Measurements from ENCODE around the gene PRDX5. TPM values are rescaled to one million over a fixed set of nuclear protein-coding genes. Genes with fewer than 3 reads are reported as not detected.
A peak's percentile ranks its signal among the peaks of the same experiment; 100 is the strongest.

Gene PRDX5
- total RNA-seq, 2 donors from 2014 or later: 108 to 224 TPM

- peaks cover 0 to 3% of the 10 kb centered on the region in 2 donors for H3K36me3 ChIP-seq (replicated peaks in 1 of 2; ENCODE audit: insufficient read depth in 1 of 2, low read depth in 2 of 2)
- intact Hi-C loops (cut with DNase I): no loop called here
- TF ChIP-seq, protein P1, sequence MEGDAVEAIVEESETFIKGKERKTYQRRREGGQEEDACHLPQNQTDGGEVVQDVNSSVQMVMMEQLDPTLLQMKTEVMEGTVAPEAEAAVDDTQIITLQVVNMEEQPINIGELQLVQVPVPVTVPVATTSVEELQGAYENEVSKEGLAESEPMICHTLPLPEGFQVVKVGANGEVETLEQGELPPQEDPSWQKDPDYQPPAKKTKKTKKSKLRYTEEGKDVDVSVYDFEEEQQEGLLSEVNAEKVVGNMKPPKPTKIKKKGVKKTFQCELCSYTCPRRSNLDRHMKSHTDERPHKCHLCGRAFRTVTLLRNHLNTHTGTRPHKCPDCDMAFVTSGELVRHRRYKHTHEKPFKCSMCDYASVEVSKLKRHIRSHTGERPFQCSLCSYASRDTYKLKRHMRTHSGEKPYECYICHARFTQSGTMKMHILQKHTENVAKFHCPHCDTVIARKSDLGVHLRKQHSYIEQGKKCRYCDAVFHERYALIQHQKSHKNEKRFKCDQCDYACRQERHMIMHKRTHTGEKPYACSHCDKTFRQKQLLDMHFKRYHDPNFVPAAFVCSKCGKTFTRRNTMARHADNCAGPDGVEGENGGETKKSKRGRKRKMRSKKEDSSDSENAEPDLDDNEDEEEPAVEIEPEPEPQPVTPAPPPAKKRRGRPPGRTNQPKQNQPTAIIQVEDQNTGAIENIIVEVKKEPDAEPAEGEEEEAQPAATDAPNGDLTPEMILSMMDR (IDR thresholded peaks at IDR 0.05): no peak
- TF ChIP-seq POLR2A (IDR thresholded peaks at IDR 0.05): peak; percentile 72 to 88 (median 86)
- no peaks in the 10 kb centered on the region for H3K27me3 ChIP-seq
- peak; percentile 96 to 99 (median 98) for DNase-seq
- peak within 1 kb of the TSS; percentile 66 to 93 for H3K4me3 ChIP-seq
- 0% methylated on average over 16 to 43 of the region's 43 CpGs for WGBS, 2 donors
- H3K9me3 ChIP-seq: no peaks in the 10 kb centered on the region
- peak within 1 kb of the TSS; percentile 92 to 99 (median 98) for H3K27ac ChIP-seq
- ATAC-seq: peak; percentile 86
- peaks cover 45% of the 10 kb centered on the region for H3K4me1 ChIP-seq
Measured at GRCh38 chr11:64317325-64317960, 478 bp upstream of the PRDX5 start, which contains the start of gene TRMT112. Gene TRMT112 (minus strand): TSS chr11:64317559. CDS start chr11:64317526, 33 bp downstream.

DNA sequence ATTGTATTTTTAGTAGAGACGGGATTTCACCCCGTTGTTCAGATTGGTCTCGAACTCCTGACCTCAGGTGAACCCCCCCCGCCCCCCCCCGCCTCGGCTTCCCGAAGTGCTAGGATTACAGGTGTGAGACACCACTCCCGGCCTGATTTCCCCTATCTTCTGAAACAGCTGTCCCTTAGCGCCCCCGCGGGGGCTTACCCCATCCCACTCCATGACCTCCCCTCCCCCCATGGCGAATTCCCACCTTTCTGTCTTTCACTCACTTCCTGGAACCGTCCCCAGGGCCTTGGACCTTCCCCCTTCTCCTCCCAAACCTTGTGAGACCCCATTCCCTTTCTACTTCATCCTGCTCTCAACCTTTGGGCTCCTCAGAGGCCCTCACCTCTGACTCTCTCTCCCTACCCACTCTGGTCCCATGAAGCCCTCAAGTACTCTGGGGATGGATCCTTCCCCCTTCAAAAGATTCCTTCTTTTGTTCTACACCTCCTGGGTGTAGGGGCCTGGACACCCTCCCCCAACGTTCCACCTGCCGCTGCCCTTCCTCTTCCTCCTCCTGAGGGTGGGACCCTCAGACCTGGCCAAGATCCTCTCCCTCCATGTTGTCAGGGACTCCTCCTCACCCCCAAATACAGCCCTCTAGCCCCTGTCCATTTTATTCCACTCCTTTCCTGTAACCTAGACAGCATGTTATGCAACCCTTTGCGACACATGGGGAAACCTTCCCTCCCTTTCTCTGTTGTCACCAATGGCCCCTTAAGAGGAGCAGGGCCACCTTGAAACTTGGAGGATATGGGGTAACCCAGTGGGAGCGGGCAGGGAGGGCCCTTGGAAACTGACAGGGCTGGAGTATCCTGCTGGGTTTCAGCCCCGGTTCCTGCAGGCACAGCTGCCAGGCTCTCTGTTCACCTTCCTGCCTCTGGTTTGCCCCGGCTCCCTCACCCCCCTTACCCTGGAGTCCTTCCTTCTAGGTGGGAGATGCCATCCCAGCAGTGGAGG, 1.1 kb downstream of the PRDX5 start:
- intact Hi-C loops (cut with DNase I): no loop called here
- peak overlapping the region; percentile 61 to 66 for H3K4me3 ChIP-seq
- 16 to 18% methylated on average over 16 to 17 of the region's 19 CpGs for WGBS, 2 donors
- H3K36me3 ChIP-seq (replicated peaks in 1 of 2; ENCODE audit: insufficient read depth in 1 of 2, low read depth in 2 of 2): peaks cover 0 to 5% of the 10 kb centered on the region in 2 donors
- TF ChIP-seq, protein P1 (IDR thresholded peaks at IDR 0.05): no peak
- TF ChIP-seq POLR2A (IDR thresholded peaks at IDR 0.05): no peak
- no peaks in the 10 kb centered on the region for H3K27me3 ChIP-seq
- H3K4me1 ChIP-seq: peaks cover 45% of the 10 kb centered on the region
- peak overlapping the region; percentile 92 to 99 (median 98) for H3K27ac ChIP-seq
- peak in 2 of 4 donors; percentile 31 to 45 for DNase-seq
- no peaks in the 10 kb centered on the region for H3K9me3 ChIP-seq
- ATAC-seq: no peak

DNA sequence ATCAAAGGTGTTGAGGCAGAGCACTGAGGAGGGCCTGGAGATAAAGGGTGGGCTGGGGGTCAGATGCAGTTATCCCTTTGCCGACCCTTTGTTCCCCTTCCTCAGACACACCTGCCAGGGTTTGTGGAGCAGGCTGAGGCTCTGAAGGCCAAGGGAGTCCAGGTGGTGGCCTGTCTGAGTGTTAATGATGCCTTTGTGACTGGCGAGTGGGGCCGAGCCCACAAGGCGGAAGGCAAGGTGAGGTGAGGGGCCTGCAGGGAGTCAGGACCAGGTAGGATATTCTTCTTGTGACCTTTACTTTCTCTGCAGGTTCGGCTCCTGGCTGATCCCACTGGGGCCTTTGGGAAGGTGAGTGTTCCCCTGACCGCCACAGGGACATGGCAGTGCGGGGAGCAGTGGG, 2.6 kb downstream of the PRDX5 start:
- Histone ChIP-seq H3K4me1 (peaks cover 45% of the 10 kb centered on the region), H3K27me3 (no peaks in the 10 kb centered on the region), H3K4me3 (no peak overlapping the region), H3K36me3 (replicated peaks in 1 of 2; ENCODE audit: insufficient read depth in 1 of 2, low read depth in 2 of 2) (peaks cover 0 to 2% of the 10 kb centered on the region in 2 donors), H3K9me3 (no peaks in the 10 kb centered on the region), H3K27ac (peak overlapping the region in 3 of 4 donors; percentile 64 to 97 (median 66))
- intact Hi-C loops (cut with DNase I): no loop called here
- ATAC-seq: no peak
- WGBS, 2 donors: 89 to 90% methylated on average over 4 to 7 of the region's 7 CpGs
- DNase-seq: no peak
- TF ChIP-seq, protein P1 (IDR thresholded peaks at IDR 0.05): no peak
- TF ChIP-seq POLR2A (IDR thresholded peaks at IDR 0.05): no peak

DNA sequence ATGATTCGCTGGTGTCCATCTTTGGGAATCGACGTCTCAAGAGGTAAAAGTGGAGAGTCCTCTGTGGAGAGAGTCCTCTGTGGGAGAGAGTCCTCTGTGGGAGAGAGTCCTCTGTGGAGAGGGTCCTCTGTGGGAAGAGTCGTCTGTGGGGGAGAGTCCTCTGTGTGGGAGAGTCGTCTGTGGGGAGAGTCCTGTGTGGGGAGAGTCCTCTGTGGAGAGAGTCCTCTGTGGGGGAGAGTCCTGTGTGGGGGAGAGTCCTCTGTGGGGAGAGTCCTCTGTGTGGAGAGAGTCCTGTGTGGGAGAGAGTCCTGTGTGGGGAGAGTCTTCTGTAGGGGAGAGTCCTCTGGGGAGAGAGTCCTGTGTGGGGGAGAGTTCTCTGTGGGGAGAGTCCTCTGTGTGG, 3.1 kb downstream of the PRDX5 start:
- no peak for ATAC-seq
- H3K27me3 ChIP-seq: no peaks in the 10 kb centered on the region
- TF ChIP-seq, protein P1 (IDR thresholded peaks at IDR 0.05): no peak
- TF ChIP-seq POLR2A (IDR thresholded peaks at IDR 0.05): no peak
- H3K9me3 ChIP-seq: no peaks in the 10 kb centered on the region
- peaks cover 42% of the 10 kb centered on the region for H3K4me1 ChIP-seq
- peaks cover 0 to 2% of the 10 kb centered on the region in 2 donors for H3K36me3 ChIP-seq (replicated peaks in 1 of 2; ENCODE audit: insufficient read depth in 1 of 2, low read depth in 2 of 2)
- peak overlapping the region in 3 of 4 donors; percentile 64 to 97 (median 66) for H3K27ac ChIP-seq
- DNase-seq: no peak
- intact Hi-C loops (cut with DNase I): no loop called here
- WGBS, 2 donors: 77 to 82% methylated on average over 5 of the region's 5 CpGs
- no peak overlapping the region for H3K4me3 ChIP-seq
